ENCODE measurements around the gene TENT5C. TPM values are rescaled to one million over a fixed set of nuclear protein-coding genes. Genes with fewer than 3 reads are reported as not detected.

TENT5C gene
- total and polyA plus RNA-seq, 8 donors, result 11.6 to 25.8 (median 15.9) TPM

GRCh38 chr1:117580882-117581281 lies 25.0 kb upstream of the TENT5C start:
- intact Hi-C loops (cut with DNase I), result no loop called here
- ATAC-seq, result no peak

DNA sequence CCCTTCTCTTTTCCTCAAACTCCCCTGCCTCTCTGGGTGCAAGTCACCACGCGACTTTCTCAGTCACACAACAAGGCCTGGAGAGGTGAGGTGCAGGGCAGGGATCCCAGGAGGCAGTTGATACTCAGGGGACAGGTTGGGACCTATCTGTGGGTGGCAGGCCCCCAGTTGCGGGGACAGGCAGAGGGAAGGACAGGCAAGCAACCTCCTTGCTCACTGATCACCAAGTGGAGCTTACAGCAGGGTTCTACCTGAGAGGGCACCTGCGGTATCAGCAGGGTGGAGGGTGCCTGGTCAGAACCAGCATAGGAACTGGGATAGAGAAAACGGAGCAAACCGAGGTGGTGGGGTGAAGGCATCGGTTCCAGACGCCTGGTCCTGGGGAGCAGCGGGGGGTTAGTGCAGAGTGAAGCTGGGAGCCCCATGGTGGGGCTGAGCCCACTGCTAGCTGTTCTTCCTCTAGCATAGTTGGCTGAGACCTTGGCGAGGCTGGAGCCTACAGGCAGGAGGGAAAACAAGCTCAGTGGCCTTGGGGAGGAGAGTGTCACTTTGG lies 24.4 kb upstream of the TENT5C start:
- no peak overlapping the region for H3K4me3 ChIP-seq
- H3K27me3 ChIP-seq, result no peaks in the 10 kb centered on the region
- TF ChIP-seq CTCF (IDR thresholded peaks at IDR 0.05), result no peak
- no peaks in the 10 kb centered on the region for H3K36me3 ChIP-seq
- H3K27ac ChIP-seq, result no peak overlapping the region
- H3K4me1 ChIP-seq, result no peaks in the 10 kb centered on the region
- intact Hi-C loops (cut with DNase I), result no loop called here
- DNase-seq (no peak), ATAC-seq (no peak)
- no peaks in the 10 kb centered on the region for H3K9me3 ChIP-seq

More at GRCh38 chr1:117580882-117581281, 25.0 kb upstream of the TENT5C start:
- Histone ChIP-seq H3K9me3 (no peaks in the 10 kb centered on the region), H3K4me3 (no peak overlapping the region), H3K4me1 (no peaks in the 10 kb centered on the region), H3K36me3 (no peaks in the 10 kb centered on the region), H3K27me3 (no peaks in the 10 kb centered on the region), H3K27ac (no peak overlapping the region)
- no peak for TF ChIP-seq CTCF (IDR thresholded peaks at IDR 0.05)
- no peak for DNase-seq

- no peak for ATAC-seq
- H3K9me3 ChIP-seq, result no peaks in the 10 kb centered on the region
- TF ChIP-seq CTCF (IDR thresholded peaks at IDR 0.05), result no peak
- intact Hi-C loops (cut with DNase I), result no loop called here
- no peak for DNase-seq
- no peak overlapping the region for H3K4me3 ChIP-seq
- H3K27ac ChIP-seq, result no peak overlapping the region
- H3K36me3 ChIP-seq, result no peaks in the 10 kb centered on the region
- no peaks in the 10 kb centered on the region for H3K4me1 ChIP-seq
- H3K27me3 ChIP-seq, result no peaks in the 10 kb centered on the region
Measured at GRCh38 chr1:117582451-117582850, 23.4 kb upstream of the TENT5C start.

GRCh38 chr1:117583247-117583646 lies 22.6 kb upstream of the TENT5C start:
- no peak for ATAC-seq
- intact Hi-C loops (cut with DNase I), result no loop called here
- TF ChIP-seq CTCF (IDR thresholded peaks at IDR 0.05), result no peak

DNA sequence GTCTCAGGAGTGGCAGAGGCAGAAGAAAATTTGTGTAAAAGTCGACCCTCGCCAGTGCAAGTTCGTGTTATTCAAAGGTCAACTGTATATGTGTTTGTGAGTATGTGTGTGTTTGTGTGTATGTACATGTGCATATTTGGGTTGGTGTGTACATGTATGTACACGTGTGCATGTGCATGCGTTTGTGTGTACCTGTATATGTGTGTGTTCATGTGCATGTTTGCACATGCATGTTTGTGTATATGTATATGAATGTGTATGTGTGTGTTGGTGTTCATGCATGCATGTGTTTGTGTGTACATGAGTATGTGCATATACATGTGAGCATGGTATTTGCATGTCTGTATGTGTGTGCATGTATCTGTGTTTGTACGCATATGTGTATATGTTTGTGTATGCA lies 21.7 kb upstream of the TENT5C start:
- no peaks in the 10 kb centered on the region for H3K9me3 ChIP-seq
- no peaks in the 10 kb centered on the region for H3K27me3 ChIP-seq
- TF ChIP-seq CTCF (IDR thresholded peaks at IDR 0.05), result no peak
- no peak overlapping the region for H3K4me3 ChIP-seq
- no peak overlapping the region for H3K27ac ChIP-seq
- DNase-seq (no peak), ATAC-seq (no peak)
- no peaks in the 10 kb centered on the region for H3K36me3 ChIP-seq
- H3K4me1 ChIP-seq, result no peaks in the 10 kb centered on the region
- intact Hi-C loops (cut with DNase I), result no loop called here

More at GRCh38 chr1:117583247-117583646, 22.6 kb upstream of the TENT5C start:
- no peaks in the 10 kb centered on the region for H3K4me1 ChIP-seq
- DNase-seq, result no peak
- H3K27ac ChIP-seq, result no peak overlapping the region
- no peak overlapping the region for H3K4me3 ChIP-seq
- no peaks in the 10 kb centered on the region for H3K36me3 ChIP-seq
- no peaks in the 10 kb centered on the region for H3K27me3 ChIP-seq
- no peaks in the 10 kb centered on the region for H3K9me3 ChIP-seq
